Measurements from ENCODE around the gene ILK.

DNA sequence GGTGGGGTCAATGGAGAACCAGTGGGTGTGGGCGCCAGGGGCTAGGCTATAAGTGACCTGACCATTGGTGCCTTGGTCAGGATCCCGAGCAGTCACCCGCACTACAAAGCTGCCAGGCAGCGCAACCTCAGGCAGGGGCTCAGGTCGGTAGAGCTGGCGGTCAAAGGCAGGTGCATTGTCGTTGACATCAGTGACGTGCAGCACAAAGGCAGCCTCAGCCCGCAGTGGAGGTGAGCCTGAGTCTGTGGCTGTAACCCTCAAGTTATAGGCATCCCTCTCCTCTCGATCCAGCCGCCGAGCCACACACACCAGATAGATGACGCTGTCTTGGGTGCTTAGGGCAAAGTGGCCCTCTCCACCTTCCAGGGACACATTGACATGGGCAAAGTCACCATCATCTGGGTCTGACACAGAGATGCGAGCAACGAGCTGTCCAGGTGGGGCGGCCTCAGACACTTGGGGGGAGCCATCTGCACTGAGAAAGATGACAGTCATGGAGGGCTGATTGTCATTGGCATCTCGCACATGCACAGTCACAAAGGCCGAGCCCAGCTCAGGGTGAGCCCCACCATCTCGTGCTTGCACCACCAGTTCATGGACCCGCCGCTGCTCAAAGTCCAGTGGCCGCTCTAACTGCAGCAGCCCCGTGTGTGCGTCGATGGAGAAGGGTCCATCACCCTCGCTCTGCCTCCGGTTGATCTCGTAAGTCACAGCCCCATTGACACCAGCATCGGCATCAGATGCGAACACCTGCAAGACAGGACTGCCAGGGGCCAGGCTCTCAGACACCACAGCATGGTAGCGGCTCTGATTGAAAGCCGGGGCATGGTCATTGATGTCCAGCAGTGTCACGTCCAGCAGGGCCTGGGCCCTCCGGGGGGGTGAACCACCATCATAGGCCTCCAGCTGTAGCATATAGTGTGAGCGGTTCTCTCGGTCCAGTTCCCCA lies 36.7 kb downstream of the ILK start:
- TF ChIP-seq POLR2A (IDR thresholded peaks at IDR 0.05; ENCODE audit: low read depth) (no peak), CTCF (IDR thresholded peaks at IDR 0.05) (no peak)

Data from esophagus muscularis mucosa (tissue), 3 donors.